Transverse colon (tissue), 3 donors: ENCODE results near the gene LCAT.

ENCODE experiments used
- CTCF ChIP-seq, 5 experiments: fragments of 200-600 bp in 3 of 5; fragments of 450-650 bp in 2 of 5; sonication (generic) in 3 of 5; IDR thresholded peaks; 1 replicate in 2 of 5; 2 replicates in 3 of 5; pipeline ENCODE4 v1.5.1; 2016 to 2017; ENCODE audit warnings: antibody characterized with exemption in 5 of 5, inconsistent platforms in 3 of 5, mild to moderate bottlenecking in 2 of 5, moderate library complexity in 1 of 5
- EP300 ChIP-seq: sonication (generic); formaldehyde crosslinking; IDR thresholded peaks from one replicate; pipeline ENCODE4 v1.6.1; 2017; ENCODE audit warnings: antibody characterized with exemption, low read depth
- POLR2A ChIP-seq: fragments of 450-650 bp; IDR thresholded peaks from one replicate; pipeline ENCODE4 v1.6.1; 2016; ENCODE audit warnings: antibody characterized with exemption, mild to moderate bottlenecking, moderate library complexity

- TF ChIP-seq CTCF (IDR thresholded peaks at IDR 0.05): no peak
- no peak for TF ChIP-seq POLR2A
- TF ChIP-seq EP300: no peak
These were observed 921 bp upstream of the LCAT start for GRCh38 chr16:67944690-67945391.
